Hepatocyte (in vitro differentiated cells): ENCODE data around the gene HSPA9. TPM values are rescaled to one million over a fixed set of nuclear protein-coding genes. Genes with fewer than 3 reads are reported as not detected.
A peak's percentile ranks its signal among the peaks of the same experiment; 100 is the strongest.

ENCODE experiments used
- DNase-seq: peaks from one replicate; pipeline ENCODE4 v3.0.0-alpha.2; 2016; ENCODE audit warnings: low spot score
- H2AFZ ChIP-seq: fragments of 200-600 bp; sonication (generic); 2 replicates; pipeline ENCODE4 v1.6.0; 2016; ENCODE audit warnings: antibody characterized with exemption, mild to moderate bottlenecking
- H3K27ac ChIP-seq: fragments of 200-600 bp; sonication (generic); 2 replicates; pipeline ENCODE4 v1.5.1; 2016; ENCODE audit warnings: mild to moderate bottlenecking
- H3K27me3 ChIP-seq: fragments of 200-600 bp; sonication (generic); 2 replicates; pipeline ENCODE4 v1.6.1; 2016
- H3K36me3 ChIP-seq: fragments of 200-600 bp; sonication (generic); replicated peaks from 2 replicates; pipeline ENCODE4 v1.5.1; 2016; ENCODE audit warnings: low read depth; ENCODE audit not compliant: insufficient read depth
- H3K4me1 ChIP-seq: fragments of 200-600 bp; sonication (generic); 2 replicates; pipeline ENCODE4 v1.5.1; 2016; ENCODE audit warnings: mild to moderate bottlenecking, moderate library complexity; ENCODE audit not compliant: insufficient read depth
- H3K4me2 ChIP-seq: fragments of 200-600 bp; sonication (generic); 2 replicates; pipeline ENCODE4 v1.6.0; 2016
- H3K4me3 ChIP-seq: fragments of 200-600 bp; sonication (generic); 2 replicates; pipeline ENCODE4 v1.5.1; 2016; ENCODE audit warnings: mild to moderate bottlenecking
- H3K79me2 ChIP-seq: fragments of 200-600 bp; sonication (generic); 2 replicates; pipeline ENCODE4 v1.6.0; 2017; ENCODE audit warnings: mild to moderate bottlenecking
- H3K9me2 ChIP-seq: fragments of 200-600 bp; sonication (generic); replicated peaks from 2 replicates; pipeline ENCODE4 v1.6.0; 2017; ENCODE audit warnings: mild to moderate bottlenecking; ENCODE audit not compliant: insufficient read depth
- H3K9me3 ChIP-seq: fragments of 200-600 bp; sonication (generic); 2 replicates; pipeline ENCODE4 v1.5.1; 2016; ENCODE audit warnings: low read depth, mild to moderate bottlenecking
- H4K20me1 ChIP-seq: fragments of 200-600 bp; sonication (generic); 2 replicates; pipeline ENCODE4 v1.6.0; 2016; ENCODE audit warnings: mild to moderate bottlenecking; ENCODE audit not compliant: insufficient read depth, poor library complexity, severe bottlenecking
- EZH2 ChIP-seq: fragments of 200-600 bp; sonication (generic); IDR thresholded peaks from 2 replicates; pipeline ENCODE4 v1.6.1; 2016; ENCODE audit warnings: antibody characterized with exemption, mild to moderate bottlenecking, borderline replicate concordance
- EZH2phosphoT487 ChIP-seq: fragments of 200-600 bp; sonication (generic); IDR thresholded peaks from one replicate; pipeline ENCODE4 v1.6.1; 2018; ENCODE audit warnings: antibody characterized with exemption, mild to moderate bottlenecking, low read depth, moderate library complexity; ENCODE audit not compliant: unreplicated experiment, severe bottlenecking
- WGBS: methylation state at CpG from one replicate; pipeline ENCODE4 v1.1.6; 2016; ENCODE audit warnings: low lambda C conversion rate; ENCODE audit errors: missing lambda C conversion rate; 5-methylcytosine and 5-hydroxymethylcytosine counted together
- polyA plus RNA-seq: library from polyadenylated mRNA; unstranded; fragments of >200 nt; fragmentation: Nextera tagmentation; extraction: Ambion mirVana; gene quantifications from 2 replicates; pipeline ENCODE4 v1.2.1, GENCODE V29; 2016
- total RNA-seq: library from RNA; depleted of rRNA; stranded (reverse); fragments of >200 nt; gene quantifications from 2 replicates; pipeline ENCODE4 v1.2.3, GENCODE V29; 2014
- TF ChIP-seq, protein P1 (sequence below): fragments of 200-600 bp; sonication (generic); IDR thresholded peaks from 2 replicates; pipeline ENCODE4 v1.5.1; 2016; ENCODE audit warnings: antibody characterized with exemption, mild to moderate bottlenecking; ENCODE audit not compliant: poor library complexity

HSPA9 gene
- total and polyA plus RNA-seq, 2 experiments from 2014 or later, result 211 to 383 TPM

DNA sequence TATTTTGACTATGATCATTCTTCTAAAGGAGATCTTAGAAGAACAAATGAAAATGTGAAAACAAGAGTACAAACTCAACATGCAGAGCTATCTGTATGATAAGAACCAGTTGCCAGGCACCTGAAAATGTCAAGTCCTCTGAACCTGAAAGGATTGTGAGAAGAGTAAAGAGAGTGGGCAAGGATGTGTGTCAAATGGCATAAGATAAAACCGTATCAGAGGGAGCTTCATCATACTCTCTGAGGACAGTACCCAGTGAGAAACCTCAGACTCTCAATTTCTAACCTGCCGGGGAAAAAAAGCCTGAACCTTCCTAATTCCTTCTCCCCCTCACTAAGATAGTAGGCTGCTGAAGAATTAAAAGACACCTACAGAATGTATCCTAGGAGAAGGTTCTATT lies 39.0 kb downstream of the HSPA9 start:
- WGBS, result 74% methylated on average over 2 of the region's 2 CpGs
- peaks cover 100% of the 10 kb centered on the region for H3K79me2 ChIP-seq
- H3K27me3 ChIP-seq, result no peaks in the 10 kb centered on the region
- peaks cover 83% of the 10 kb centered on the region for H4K20me1 ChIP-seq
- no peaks in the 10 kb centered on the region for H3K9me3 ChIP-seq
- no peak overlapping the region for H3K4me3 ChIP-seq
- H3K4me1 ChIP-seq, result peaks cover 12% of the 10 kb centered on the region
- no peak overlapping the region for H2AFZ ChIP-seq
- H3K36me3 ChIP-seq, result no peaks in the 10 kb centered on the region
- H3K9me2 ChIP-seq, result no peaks in the 10 kb centered on the region
- TF ChIP-seq EZH2phosphoT487 (no peak), EZH2 (no peak)
- TF ChIP-seq, protein P1, sequence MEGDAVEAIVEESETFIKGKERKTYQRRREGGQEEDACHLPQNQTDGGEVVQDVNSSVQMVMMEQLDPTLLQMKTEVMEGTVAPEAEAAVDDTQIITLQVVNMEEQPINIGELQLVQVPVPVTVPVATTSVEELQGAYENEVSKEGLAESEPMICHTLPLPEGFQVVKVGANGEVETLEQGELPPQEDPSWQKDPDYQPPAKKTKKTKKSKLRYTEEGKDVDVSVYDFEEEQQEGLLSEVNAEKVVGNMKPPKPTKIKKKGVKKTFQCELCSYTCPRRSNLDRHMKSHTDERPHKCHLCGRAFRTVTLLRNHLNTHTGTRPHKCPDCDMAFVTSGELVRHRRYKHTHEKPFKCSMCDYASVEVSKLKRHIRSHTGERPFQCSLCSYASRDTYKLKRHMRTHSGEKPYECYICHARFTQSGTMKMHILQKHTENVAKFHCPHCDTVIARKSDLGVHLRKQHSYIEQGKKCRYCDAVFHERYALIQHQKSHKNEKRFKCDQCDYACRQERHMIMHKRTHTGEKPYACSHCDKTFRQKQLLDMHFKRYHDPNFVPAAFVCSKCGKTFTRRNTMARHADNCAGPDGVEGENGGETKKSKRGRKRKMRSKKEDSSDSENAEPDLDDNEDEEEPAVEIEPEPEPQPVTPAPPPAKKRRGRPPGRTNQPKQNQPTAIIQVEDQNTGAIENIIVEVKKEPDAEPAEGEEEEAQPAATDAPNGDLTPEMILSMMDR, result no peak
- no peak overlapping the region for H3K4me2 ChIP-seq
- H3K27ac ChIP-seq, result no peak overlapping the region
- DNase-seq, result no peak

DNA sequence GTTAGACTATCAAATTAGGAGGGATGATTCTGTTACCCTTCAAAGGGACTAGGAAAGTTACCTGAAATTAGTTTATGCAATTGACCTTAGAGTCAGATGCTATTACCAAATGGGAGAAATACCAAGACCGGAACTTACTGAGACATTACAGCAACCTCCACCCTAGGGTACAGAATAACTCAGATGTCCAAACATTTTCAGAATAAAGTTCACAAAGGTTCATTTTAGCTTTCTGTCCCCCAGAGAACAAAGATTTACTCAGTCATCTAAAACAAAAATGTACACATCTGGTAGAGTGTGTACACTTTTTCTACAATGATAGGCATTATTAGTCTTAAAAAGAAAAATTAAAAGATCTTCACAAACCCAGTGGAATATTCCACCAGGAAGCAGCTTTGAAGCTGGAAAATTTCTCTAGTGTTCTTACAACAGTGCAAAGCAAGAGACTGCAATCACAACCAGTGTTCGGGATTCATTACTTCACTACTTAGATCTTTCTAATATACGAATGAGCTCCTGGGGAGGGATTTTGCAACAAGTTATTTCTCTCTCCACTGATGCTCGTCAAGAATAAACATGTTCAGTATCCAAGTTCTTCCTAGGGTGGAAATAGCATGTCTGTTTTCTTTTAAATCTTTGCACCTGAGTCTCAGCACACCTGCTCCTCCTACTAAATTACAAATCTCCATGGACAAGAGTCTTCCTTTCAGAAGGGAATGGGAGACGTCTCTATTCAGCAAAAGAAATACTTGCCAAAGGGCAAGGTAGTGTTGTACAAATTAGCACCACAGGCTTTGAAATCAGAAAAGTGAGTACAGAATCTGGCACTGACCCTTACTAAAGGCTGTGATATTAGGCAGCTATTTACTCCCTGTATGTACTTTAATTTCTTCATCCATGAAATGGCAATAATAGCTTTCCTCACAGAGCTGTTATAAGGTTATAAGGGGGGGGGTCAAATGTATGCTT lies 40.9 kb downstream of the HSPA9 start:
- Histone ChIP-seq H3K4me1 (peaks cover 7% of the 10 kb centered on the region), H3K9me3 (no peaks in the 10 kb centered on the region), H2AFZ (no peak overlapping the region), H3K36me3 (no peaks in the 10 kb centered on the region), H3K4me2 (no peak overlapping the region), H4K20me1 (peaks cover 76% of the 10 kb centered on the region), H3K27me3 (no peaks in the 10 kb centered on the region), H3K4me3 (no peak overlapping the region), H3K27ac (peak overlapping the region; percentile 15), H3K79me2 (peaks cover 100% of the 10 kb centered on the region), H3K9me2 (no peaks in the 10 kb centered on the region)
- DNase-seq, result no peak
- 90% methylated on average over 5 of the region's 5 CpGs for WGBS
- TF ChIP-seq EZH2 (no peak), EZH2phosphoT487 (no peak)
- TF ChIP-seq, protein P1, result no peak

DNA sequence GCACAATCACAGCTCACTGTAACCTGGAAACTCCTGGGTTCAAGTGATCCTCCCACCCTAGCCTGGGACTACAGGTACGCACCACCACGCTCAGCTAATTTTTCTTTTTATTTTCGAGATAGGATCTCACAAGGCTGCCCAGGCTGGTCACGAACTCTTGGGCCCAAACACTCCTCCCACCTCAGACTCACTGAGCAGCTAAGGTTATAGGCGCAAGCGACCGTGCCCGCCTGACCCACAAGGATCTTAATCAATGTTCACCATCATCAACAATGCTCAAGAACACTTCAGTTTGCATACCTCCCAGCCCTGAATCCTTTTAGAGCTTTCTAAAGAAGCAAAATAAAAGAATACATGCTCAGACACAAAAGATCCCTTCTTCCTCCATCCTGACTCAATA lies 45.4 kb downstream of the HSPA9 start:
- Histone ChIP-seq H3K27me3 (no peaks in the 10 kb centered on the region), H2AFZ (no peak overlapping the region), H3K4me1 (peaks cover 18% of the 10 kb centered on the region), H3K9me3 (no peaks in the 10 kb centered on the region), H3K27ac (peak overlapping the region; percentile 16), H3K4me3 (no peak overlapping the region), H3K79me2 (peaks cover 95% of the 10 kb centered on the region), H4K20me1 (peaks cover 76% of the 10 kb centered on the region), H3K36me3 (no peaks in the 10 kb centered on the region), H3K4me2 (no peak overlapping the region), H3K9me2 (no peaks in the 10 kb centered on the region)
- TF ChIP-seq EZH2phosphoT487, result no peak
- TF ChIP-seq, protein P1, result no peak
- no peak for DNase-seq
- 91% methylated on average over 8 of the region's 8 CpGs for WGBS
